MV-4-11 (cell line): ENCODE results near the gene SLC16A13.
"Not testable (repeated sequence)": the region's sequence is repeated elsewhere in the genome, so short reads cannot be mapped to it uniquely, and the experiment has no call there.

Source experiments
- DNase-seq: peaks from one replicate; lab custom pipeline; 2025; lab: John Stamatoyannopoulos, UW

SLC16A13 gene

GRCh38 chr17:7035591-7036368, at the start of gene SLC16A13:
TSS of gene SLC16A13 (plus strand) at chr17:7036015. CDS start at chr17:7036383, 368 bp downstream.
- peak; percentile 95 for DNase-seq

GRCh38 chr17:6986676-6987075, 49.1 kb upstream of the SLC16A13 start:
- DNase-seq: no peak

- DNase-seq: no peak
These were observed 46.0 kb upstream of the SLC16A13 start for GRCh38 chr17:6989779-6990178.

GRCh38 chr17:6993613-6994056, 42.2 kb upstream of the SLC16A13 start:
- not testable (repeated sequence) for DNase-seq

GRCh38 chr17:6994118-6994598, 41.7 kb upstream of the SLC16A13 start:
- DNase-seq: peak; percentile 47

- DNase-seq: no peak
These were observed 41.1 kb upstream of the SLC16A13 start for GRCh38 chr17:6994666-6995256.

- peak; percentile 47 for DNase-seq
These were observed 40.1 kb upstream of the SLC16A13 start, which contains the start of gene ALOX12 for GRCh38 chr17:6995500-6996255. TSS of gene ALOX12 (plus strand) at chr17:6996049. CDS start at chr17:6996118, 69 bp downstream.

GRCh38 chr17:6996256-6997011, 39.4 kb upstream of the SLC16A13 start:
- no peak for DNase-seq

- DNase-seq: no peak
These were observed 38.6 kb upstream of the SLC16A13 start for GRCh38 chr17:6997171-6997570.

- no peak for DNase-seq
These were observed 36.8 kb upstream of the SLC16A13 start for GRCh38 chr17:6998855-6999508.

- no peak for DNase-seq
These were observed 34.4 kb upstream of the SLC16A13 start for GRCh38 chr17:7001318-7001961.

- no peak for DNase-seq
These were observed 33.3 kb upstream of the SLC16A13 start for GRCh38 chr17:7002288-7003047.

GRCh38 chr17:7003745-7004144, 32.1 kb upstream of the SLC16A13 start:
- no peak for DNase-seq

- DNase-seq: peak; percentile 68
These were observed 31.2 kb upstream of the SLC16A13 start for GRCh38 chr17:7004398-7005253.

- no peak for DNase-seq
These were observed 30.1 kb upstream of the SLC16A13 start for GRCh38 chr17:7005716-7006115.

- DNase-seq: no peak
These were observed 28.7 kb upstream of the SLC16A13 start for GRCh38 chr17:7007143-7007542.

GRCh38 chr17:7010523-7010922, 25.3 kb upstream of the SLC16A13 start:
- DNase-seq: no peak

GRCh38 chr17:7011415-7011814, 24.4 kb upstream of the SLC16A13 start:
- DNase-seq: no peak

GRCh38 chr17:7011942-7012254, 23.9 kb upstream of the SLC16A13 start:
- no peak for DNase-seq
